Neural cell (in vitro differentiated cells): Measurements from ENCODE around the gene EXOC4. TPM values are rescaled to one million over a fixed set of nuclear protein-coding genes. Genes with fewer than 3 reads are reported as not detected.

Experiments
- H2AFZ ChIP-seq: fragments of 200-600, 300-800 bp; sonication (generic), shearing (Covaris generic); 2 replicates; pipeline ENCODE4 v1.6.0; 2014; ENCODE audit warnings: low read depth, mild to moderate bottlenecking, antibody characterized with exemption, low read length, moderate library complexity
- H3F3A ChIP-seq: fragments of 200-600 bp; shearing (Covaris generic); 2 replicates; pipeline ENCODE4 v1.6.1; 2016; ENCODE audit warnings: mild to moderate bottlenecking, moderate library complexity, mixed read lengths, antibody characterized with exemption, low read length; ENCODE audit not compliant: insufficient read depth, poor library complexity, severe bottlenecking
- H3K27ac ChIP-seq: fragments of 200-600, 300-800 bp; sonication (generic), shearing (Covaris generic); 2 replicates; pipeline ENCODE4 v1.5.1; 2014; ENCODE audit warnings: mild to moderate bottlenecking, low read length, moderate library complexity
- H3K27me3 ChIP-seq: fragments of 300-800, 200-600 bp; sonication (generic), shearing (Covaris generic); 2 replicates; pipeline ENCODE4 v1.6.0; 2014; ENCODE audit warnings: mild to moderate bottlenecking, low read depth, low read length, moderate library complexity; ENCODE audit not compliant: insufficient read depth
- H3K36me3 ChIP-seq: fragments of 300-800, 200-600 bp; sonication (generic), shearing (Covaris generic); 2 replicates; pipeline ENCODE4 v1.5.1; 2014; ENCODE audit warnings: mild to moderate bottlenecking, antibody characterized with exemption, low read length, moderate library complexity; ENCODE audit not compliant: insufficient read depth
- H3K4me2 ChIP-seq: fragments of 300-800, 200-600 bp; sonication (generic), shearing (Covaris generic); 2 replicates; pipeline ENCODE4 v1.6.0; 2014; ENCODE audit warnings: mild to moderate bottlenecking, low read length
- H3K4me3 ChIP-seq: fragments of 300-800, 200-600 bp; sonication (generic), shearing (Covaris generic); 2 replicates; pipeline ENCODE4 v1.5.1; 2014; ENCODE audit warnings: mild to moderate bottlenecking, low read length, moderate library complexity
- H3K79me2 ChIP-seq: fragments of 200-600 bp; shearing (Covaris generic); replicated peaks from 2 replicates; pipeline ENCODE4 v1.6.0; 2014; ENCODE audit warnings: mild to moderate bottlenecking, low read length, moderate library complexity; ENCODE audit not compliant: insufficient read depth
- H3K9ac ChIP-seq: fragments of 300-800, 200-600 bp; sonication (generic), shearing (Covaris generic); 2 replicates; pipeline ENCODE4 v1.6.1; 2016; ENCODE audit warnings: mild to moderate bottlenecking, low read length, mixed read lengths
- H3K9me2 ChIP-seq: fragments of 200-600 bp; shearing (Covaris generic); 2 replicates; pipeline ENCODE4 v1.6.1; 2016; ENCODE audit warnings: mild to moderate bottlenecking, low read length, mixed read lengths; ENCODE audit not compliant: insufficient read depth
- H3K9me3 ChIP-seq: fragments of 200-600, 300-800 bp; sonication (generic), shearing (Covaris generic); 2 replicates; pipeline ENCODE4 v1.6.1; 2016; ENCODE audit warnings: mild to moderate bottlenecking, mixed run types, low read length, moderate library complexity, mixed read lengths
- H4K20me1 ChIP-seq: fragments of 200-600 bp; shearing (Covaris generic); 2 replicates; pipeline ENCODE4 v1.6.1; 2016; ENCODE audit warnings: mild to moderate bottlenecking, mixed run types; ENCODE audit not compliant: insufficient read depth
- CTCF ChIP-seq: fragments of 450-650 bp; IDR thresholded peaks from 2 replicates; pipeline ENCODE4 v1.5.1; 2014; ENCODE audit warnings: antibody characterized with exemption, mild to moderate bottlenecking, moderate library complexity; ENCODE audit not compliant: poor library complexity, severe bottlenecking
- EP300 ChIP-seq: fragments of 450-650 bp; conservative IDR thresholded peaks from 2 replicates; pipeline ENCODE4 v1.6.1; 2014; ENCODE audit warnings: antibody characterized with exemption, mild to moderate bottlenecking, moderate library complexity; ENCODE audit not compliant: poor library complexity, severe bottlenecking
- EZH2 ChIP-seq: fragments of 200-600, 300-800 bp; shearing (Covaris generic), sonication (generic); IDR thresholded peaks from 2 replicates; pipeline ENCODE4 v1.6.1; 2014; ENCODE audit warnings: antibody characterized with exemption, low read length, borderline replicate concordance, mild to moderate bottlenecking; ENCODE audit not compliant: insufficient read depth, poor library complexity, severe bottlenecking
- MXI1 ChIP-seq: fragments of 450-650 bp; conservative IDR thresholded peaks from 2 replicates; pipeline ENCODE4 v1.6.1; 2014; ENCODE audit warnings: antibody characterized with exemption, mild to moderate bottlenecking; ENCODE audit not compliant: poor library complexity, severe bottlenecking
- POLR2AphosphoS5 ChIP-seq: IDR thresholded peaks from 2 replicates; pipeline ENCODE4 v1.6.1; 2012
- RAD21 ChIP-seq: fragments of 450-650 bp; conservative IDR thresholded peaks from 2 replicates; pipeline ENCODE4 v1.6.1; 2014; ENCODE audit warnings: antibody characterized with exemption, mild to moderate bottlenecking, moderate library complexity
- REST ChIP-seq: IDR thresholded peaks from 2 replicates; pipeline ENCODE4 v1.6.1; 2012; ENCODE audit warnings: borderline replicate concordance
- SMC3 ChIP-seq: fragments of 450-650 bp; conservative IDR thresholded peaks from 2 replicates; pipeline ENCODE4 v1.6.1; 2014; ENCODE audit warnings: antibody characterized with exemption, mild to moderate bottlenecking, moderate library complexity; ENCODE audit not compliant: poor library complexity
- TAF1 ChIP-seq: IDR thresholded peaks from 2 replicates; pipeline ENCODE4 v1.6.1; 2012; ENCODE audit warnings: low read depth
- polyA plus RNA-seq: library from polyadenylated mRNA; depleted of rRNA; stranded (reverse); fragments of >200 nt; gene quantifications from 2 replicates; pipeline ENCODE4 v1.2.3, GENCODE V29; 2014

Gene EXOC4
- polyA plus RNA-seq, 1 donor from 2014 or later, result 36.5 TPM

DNA sequence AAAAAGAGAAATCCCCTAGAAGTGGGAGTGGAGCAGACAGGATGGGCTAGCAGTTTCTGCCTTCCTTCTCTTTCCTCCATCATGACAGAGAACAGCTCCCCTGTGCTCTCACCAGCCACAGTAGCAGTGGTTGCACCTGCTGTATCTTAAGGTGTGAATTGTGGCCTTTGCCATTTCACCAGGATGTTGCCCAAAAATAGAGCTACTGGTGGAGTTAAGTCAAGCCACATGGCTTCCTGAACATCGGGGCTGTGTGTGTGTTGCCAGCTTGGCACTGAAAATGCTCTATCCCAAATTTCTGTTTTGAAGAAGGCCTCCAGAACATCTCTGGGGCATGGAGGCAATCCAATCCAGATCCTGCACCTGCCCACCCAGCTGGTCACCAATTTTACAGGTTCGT lies 348.7 kb downstream of the EXOC4 start:
- no peaks in the 10 kb centered on the region for H3K9me3 ChIP-seq

GRCh38 chr7:133602291-133602690 lies 349.4 kb downstream of the EXOC4 start:
- no peaks in the 10 kb centered on the region for H3K9me3 ChIP-seq
- TF ChIP-seq POLR2AphosphoS5 (peak; percentile 29), SMC3 (no peak), EP300 (no peak), MXI1 (no peak)
- no peak overlapping the region for H3K9ac ChIP-seq
- H4K20me1 ChIP-seq, result no peaks in the 10 kb centered on the region
- H3K4me2 ChIP-seq, result no peak overlapping the region
- H3K4me3 ChIP-seq, result peak overlapping the region; percentile 28
- H2AFZ ChIP-seq, result no peak overlapping the region
- no peaks in the 10 kb centered on the region for H3K9me2 ChIP-seq
- no peaks in the 10 kb centered on the region for H3F3A ChIP-seq
- H3K27ac ChIP-seq, result no peak overlapping the region
- no peaks in the 10 kb centered on the region for H3K36me3 ChIP-seq
- H3K79me2 ChIP-seq, result no peaks in the 10 kb centered on the region
- H3K27me3 ChIP-seq, result no peaks in the 10 kb centered on the region

More for the DNA sequence above, 348.7 kb downstream of the EXOC4 start:
- TF ChIP-seq CTCF, result no peak
- TF ChIP-seq RAD21, result no peak
- TF ChIP-seq SMC3, result no peak
- no peak for TF ChIP-seq EP300
- TF ChIP-seq REST, result no peak
- TF ChIP-seq MXI1, result no peak
- no peak for TF ChIP-seq POLR2AphosphoS5
- no peak for TF ChIP-seq TAF1
- no peak for TF ChIP-seq EZH2
- H3K4me2 ChIP-seq, result no peak overlapping the region
- no peak overlapping the region for H3K9ac ChIP-seq
- H2AFZ ChIP-seq, result no peak overlapping the region
- H3K27ac ChIP-seq, result no peak overlapping the region
- H3K9me2 ChIP-seq, result no peaks in the 10 kb centered on the region
- no peaks in the 10 kb centered on the region for H3F3A ChIP-seq
- H4K20me1 ChIP-seq, result no peaks in the 10 kb centered on the region
- no peaks in the 10 kb centered on the region for H3K79me2 ChIP-seq
- H3K36me3 ChIP-seq, result no peaks in the 10 kb centered on the region
- H3K4me3 ChIP-seq, result no peak overlapping the region
- H3K27me3 ChIP-seq, result no peaks in the 10 kb centered on the region

DNA sequence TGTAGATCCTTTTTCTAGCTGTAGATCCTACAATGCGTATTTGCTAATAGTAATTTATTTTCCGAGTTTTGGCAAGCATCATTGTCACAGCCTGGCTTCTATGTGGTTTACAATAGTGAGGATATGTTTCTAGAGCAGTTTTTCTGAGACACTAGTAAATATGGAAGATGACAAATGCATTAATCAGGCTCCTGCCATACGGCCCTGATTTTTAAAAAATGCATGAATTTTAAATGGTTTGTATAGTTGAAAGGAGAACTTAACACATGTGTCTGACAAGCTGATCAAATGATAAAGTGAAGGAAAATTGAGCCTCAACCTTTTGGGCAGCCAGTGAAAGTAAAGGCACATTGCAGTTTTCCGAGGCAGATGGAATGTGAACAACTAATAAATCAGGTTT lies 354.1 kb downstream of the EXOC4 start:
- no peaks in the 10 kb centered on the region for H3K9me2 ChIP-seq
- H3K9ac ChIP-seq, result no peak overlapping the region
- H3K4me3 ChIP-seq, result no peak overlapping the region
- no peaks in the 10 kb centered on the region for H3F3A ChIP-seq
- H2AFZ ChIP-seq, result no peak overlapping the region
- no peaks in the 10 kb centered on the region for H3K27me3 ChIP-seq
- no peaks in the 10 kb centered on the region for H3K36me3 ChIP-seq
- TF ChIP-seq RAD21 (no peak), EZH2 (no peak), EP300 (no peak), TAF1 (no peak), POLR2AphosphoS5 (no peak), MXI1 (no peak), CTCF (no peak), REST (no peak), SMC3 (no peak)
- H3K79me2 ChIP-seq, result no peaks in the 10 kb centered on the region
- H3K9me3 ChIP-seq, result no peaks in the 10 kb centered on the region
- no peaks in the 10 kb centered on the region for H4K20me1 ChIP-seq
- H3K4me2 ChIP-seq, result no peak overlapping the region
- H3K27ac ChIP-seq, result no peak overlapping the region
